GM18520 (cell line): ENCODE data around the gene UMAD1.

Experiments used
- ATAC-seq: cut with Tn5 transposase; IDR thresholded peaks from one replicate; pipeline ENCODE4 v1.9.1; 2021; ENCODE audit not compliant: unreplicated experiment

UMAD1 gene

DNA sequence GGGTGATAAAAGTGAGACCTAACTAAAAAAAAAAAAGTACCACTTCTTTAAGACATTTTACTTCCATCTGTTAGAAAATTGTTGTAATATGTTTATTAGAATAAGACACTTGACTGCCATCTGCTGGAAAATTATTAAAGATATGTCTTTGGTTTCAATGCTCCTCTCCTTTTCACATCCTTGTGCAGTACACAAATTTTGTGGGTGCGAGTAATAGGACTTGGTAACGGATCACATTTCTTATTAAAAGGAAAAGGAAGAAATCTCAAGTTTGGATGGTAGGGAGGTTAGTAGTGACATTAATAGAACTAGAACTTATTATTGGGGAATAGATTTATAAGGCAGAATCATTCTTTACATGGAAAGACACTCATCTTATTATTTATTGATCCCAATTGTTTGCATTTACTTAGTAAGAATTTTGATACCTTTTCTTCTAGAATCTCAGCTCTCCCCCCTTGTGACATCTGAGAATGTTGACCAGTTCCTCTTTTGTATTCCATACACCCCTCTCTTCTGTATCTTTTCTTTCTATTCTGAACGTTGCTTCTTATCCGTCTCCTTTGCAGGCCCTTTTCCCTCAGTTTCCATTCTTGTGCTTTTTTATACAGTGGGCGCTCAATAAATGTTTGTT is 120.9 kb downstream of the UMAD1 start:
- peak; percentile 28 for ATAC-seq

DNA sequence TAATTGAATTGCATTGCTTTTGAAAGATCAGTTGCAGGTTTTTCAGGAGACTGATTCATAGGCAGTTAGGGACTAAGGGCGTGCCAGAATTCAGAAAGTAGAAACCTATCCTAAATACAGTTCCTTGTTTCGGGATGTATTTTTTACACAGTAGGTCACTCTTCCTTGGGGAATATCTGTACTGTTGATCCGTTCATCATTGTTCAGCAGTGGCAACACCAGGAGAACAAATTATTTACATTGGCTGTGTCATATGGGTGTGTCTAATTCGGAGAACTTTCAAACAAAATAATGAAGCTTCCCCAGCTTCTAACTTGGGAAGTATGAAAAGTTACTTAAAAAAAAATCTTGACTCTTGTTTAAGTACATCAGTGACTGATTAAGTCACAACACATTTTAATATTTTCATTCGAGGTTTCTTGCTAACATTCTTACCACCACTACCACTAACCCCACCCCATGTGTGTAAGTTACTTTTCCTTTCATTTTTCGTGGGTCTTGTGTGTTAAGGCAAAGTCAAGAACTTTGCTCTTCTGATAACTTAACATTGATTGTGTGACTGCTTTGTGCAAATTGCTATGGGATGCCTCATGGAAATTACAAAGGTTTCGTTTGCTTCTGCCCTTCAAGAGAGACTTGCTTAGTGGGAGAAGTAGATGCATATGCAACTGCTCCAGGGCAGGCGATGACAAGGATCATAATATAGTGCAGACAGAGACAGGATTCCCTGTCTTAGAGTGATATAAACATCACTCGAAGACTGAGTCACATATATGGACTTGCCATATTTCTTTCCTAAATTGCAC is 121.6 kb downstream of the UMAD1 start:
- ATAC-seq = peak; percentile 40

DNA sequence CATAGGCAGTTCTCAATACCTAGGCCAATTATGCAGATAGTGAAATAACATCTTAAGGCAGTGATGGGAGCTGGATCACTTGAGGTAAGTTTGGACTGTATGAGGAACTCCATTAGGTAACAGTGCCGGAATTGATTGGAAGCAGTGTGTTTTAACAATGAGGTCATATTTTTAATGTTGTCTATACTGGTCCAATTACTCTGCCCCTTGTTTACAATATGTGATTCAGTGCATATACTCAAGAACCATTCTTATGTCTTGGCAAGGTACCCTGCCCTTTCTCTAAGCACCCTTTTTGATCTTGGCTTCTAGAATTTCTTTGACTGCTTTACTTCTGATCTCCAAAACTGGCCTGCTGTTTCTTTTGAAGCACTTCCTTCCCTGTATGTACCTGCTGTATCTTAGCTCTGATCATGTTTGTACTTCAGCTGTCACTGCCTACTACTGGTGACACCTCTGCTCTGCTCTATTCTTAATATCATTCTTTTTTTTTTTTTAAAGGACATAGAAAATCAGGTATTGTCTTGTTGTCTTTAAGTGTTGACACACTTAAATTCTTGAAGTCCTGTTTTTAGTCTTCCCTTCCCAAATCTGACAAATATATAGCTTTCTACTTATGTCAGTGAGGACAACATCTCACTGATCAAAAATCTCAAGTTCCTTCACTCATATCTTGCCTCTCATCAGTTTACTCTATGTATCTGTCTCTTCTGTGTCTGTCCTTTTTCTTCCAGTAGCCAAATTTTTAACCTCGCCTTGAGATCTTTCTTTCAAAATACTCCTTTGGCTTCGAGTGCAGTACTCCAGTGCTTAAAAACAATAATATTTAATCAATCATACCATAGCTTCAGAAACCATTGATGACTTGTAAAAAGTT is 124.2 kb downstream of the UMAD1 start:
- ATAC-seq = no peak

DNA sequence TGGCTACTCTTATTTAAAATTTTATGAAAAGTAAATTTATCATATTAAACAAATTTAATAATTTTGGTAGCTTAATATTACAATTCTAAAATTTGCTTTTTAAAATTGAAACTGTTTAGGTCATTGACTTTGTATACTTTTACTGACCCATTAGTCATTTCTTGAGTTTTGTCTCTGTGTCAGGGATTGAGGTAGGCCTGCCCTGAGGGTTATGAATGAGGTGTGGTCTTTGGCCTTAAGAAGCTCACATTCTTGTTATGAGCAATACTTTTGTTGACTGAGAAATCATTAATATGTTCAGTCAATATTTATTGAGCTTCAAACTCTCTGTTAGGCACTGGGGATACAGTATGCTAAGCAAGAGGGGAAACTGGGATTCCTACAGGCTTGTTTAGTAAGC is 124.9 kb downstream of the UMAD1 start:
- ATAC-seq = peak; percentile 75

DNA sequence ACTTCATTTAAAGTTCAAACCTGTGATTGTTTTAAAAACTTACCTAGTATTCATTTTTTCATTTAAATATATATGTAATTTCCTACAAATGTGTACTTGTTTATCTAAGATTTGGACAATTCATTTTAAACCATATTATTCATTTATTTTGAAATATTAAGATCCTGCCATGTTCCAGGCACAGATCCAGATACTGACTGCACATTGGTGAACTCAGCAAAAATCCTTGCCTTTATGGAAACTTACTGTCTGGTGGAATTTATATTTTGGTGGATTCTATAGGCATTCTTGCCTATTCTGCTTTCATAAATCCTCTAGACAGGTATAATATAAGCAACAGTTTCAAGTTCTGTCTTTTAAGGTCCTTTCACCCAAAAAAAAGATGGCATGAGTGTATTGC is 126.1 kb downstream of the UMAD1 start:
- no peak for ATAC-seq

DNA sequence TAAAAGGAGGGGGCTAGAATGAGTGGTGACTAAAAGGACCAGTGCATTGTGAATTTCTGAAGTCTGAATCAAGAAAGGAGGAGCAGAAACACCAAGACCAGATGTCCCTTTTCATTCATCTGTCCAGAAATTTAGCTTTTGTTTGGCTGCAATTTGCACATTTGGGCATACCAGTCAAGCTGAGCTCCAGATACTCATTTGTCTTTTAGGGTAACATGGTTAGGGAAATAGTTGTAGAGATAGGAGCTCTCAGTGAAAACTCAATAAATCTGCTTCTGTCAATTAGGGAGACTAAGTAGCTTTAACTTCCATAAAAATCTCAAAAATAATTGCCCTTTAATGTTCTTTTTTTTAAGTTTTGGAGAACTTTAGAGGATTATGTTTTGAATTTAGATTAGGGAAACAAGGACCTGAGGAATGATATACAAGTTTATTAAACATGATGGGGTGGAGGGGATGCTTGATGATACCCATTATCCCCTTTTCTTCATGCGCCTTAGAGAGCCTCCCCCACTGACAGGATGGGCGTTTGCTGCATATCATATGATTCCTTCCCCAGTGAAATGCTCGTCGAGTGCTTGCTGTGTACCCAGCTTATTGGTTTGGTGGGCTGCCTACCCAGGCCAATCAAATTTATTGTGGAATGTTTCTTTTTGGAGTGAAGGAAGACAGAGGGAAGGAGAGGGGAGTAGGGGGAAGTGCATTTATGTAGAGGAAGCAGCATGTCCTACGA is 128.6 kb downstream of the UMAD1 start:
- ATAC-seq = no peak

DNA sequence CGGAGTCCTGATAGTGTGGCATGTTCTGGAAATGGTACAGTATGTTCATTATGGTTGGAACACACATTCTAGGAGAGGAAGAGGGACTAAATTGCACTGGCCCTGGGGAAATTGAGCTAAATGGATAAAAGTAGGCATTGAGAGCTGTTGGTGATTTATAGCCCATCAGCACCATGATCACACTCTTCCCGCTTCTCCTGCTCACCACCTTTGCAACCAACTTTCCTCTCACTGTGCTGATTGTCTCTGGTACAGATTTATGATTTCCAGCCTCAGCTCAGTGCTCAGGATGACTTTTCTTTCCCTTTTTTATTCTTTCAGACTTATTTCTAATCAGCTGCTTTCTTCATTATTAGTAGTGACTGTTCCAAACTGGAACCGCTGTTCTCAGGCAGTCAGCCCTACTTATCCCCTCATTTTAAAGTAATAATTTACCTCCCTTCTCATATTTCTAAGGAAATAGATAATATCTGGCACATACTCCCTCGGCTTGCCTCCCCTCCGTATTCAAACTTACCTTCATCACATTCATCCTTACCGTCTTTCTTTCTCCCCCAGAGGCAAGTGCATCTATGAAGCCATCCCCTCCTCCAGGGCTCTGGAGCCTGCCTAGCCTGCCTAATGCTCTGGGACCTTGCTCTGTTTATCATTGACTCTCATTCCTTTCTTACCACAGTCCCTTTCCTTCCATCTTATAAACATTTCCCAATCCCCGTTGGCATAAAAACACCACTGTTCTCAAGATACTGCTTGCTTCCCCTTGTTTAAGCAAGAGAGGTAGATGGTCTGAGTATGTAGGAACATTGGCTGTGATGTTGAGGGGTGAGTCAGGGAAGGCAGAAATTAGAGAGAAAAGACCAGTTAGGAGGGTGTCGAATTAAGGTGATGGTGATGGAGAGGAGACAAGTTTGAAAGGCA is 129.4 kb downstream of the UMAD1 start:
- ATAC-seq = no peak

DNA sequence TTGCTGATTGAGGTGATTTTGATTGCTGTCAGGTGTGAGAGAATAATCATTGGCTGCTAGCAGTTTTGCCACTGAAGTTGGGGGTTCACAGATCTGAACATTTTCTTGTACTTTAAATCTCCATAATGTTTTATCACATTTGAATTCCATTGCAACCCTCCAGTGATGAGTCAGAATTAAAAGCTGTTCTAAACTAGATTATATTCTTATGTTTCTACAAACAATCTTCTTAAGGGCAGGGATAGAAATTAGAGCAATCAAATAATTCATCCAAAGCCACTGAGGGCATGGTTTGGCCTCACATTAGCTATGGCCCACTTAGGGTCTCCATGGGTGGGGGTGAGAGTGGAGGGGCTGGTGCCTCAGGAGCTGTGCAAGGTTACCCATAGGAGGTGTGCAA is 130.9 kb downstream of the UMAD1 start:
- ATAC-seq = no peak

DNA sequence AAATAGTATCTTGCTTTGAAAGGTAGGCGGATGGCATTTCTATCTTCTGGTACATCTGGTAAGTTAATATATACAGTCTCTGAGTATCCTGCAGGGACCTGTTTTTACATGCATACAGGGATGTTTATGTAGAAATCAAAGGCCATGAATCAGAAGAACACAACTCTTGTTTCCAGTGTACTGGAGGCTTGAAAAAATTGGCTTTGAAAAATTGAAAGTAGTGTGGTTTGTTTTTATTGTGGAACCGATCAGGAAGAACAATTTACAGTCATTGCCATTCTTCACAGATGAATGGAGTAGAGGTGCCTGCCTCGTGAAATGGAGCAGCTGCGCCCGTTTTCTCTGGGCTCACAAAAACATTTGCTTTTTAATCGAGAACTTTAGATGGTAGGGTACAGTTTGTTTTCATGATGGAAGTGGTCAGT is 131.9 kb downstream of the UMAD1 start:
- peak; percentile 35 for ATAC-seq

DNA sequence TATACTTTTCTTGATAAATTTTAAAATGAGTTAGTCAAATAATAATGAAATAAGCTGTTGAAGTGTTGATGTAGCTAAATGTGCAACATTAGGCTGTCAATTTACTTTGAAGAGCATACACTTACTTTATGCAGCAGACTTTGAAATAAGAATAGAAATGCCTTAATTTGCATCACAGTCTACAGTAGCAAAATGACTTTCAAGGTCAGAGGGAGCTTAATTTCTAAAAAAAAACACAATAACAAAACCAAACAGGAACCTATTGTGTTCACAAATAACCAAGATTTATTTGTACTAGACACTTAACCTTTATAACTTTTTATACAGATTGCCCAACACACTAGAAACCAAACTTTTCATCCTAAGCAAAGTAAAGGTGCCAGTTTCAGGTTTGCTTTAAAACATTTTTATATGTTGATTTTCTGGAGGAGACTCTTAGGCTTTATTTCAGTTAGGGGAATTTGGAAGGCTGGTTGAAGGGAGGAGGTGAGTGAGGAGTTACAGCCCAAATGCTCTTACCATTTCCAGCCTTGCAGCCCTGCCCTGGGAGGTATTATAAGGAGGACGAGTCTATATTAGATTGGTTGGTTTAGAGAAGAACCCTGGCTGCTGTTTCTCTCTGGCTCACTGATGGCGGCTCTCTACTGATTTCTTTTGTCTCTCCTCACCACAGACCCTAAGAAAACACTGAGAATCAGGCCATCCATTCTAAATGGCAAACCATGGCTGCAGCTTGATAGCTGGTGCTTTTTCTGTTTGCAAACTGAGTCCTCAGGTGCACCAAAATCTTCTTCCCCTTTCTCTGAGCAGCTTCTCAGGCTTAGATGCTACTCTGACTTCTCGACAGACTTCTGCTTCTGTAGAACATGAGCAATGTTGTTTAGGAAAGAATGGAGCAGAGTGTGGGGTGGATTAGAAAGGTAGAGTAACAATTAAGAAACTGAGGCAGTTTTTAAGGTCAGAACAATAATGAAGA is 133.1 kb downstream of the UMAD1 start:
- ATAC-seq = peak; percentile 43

DNA sequence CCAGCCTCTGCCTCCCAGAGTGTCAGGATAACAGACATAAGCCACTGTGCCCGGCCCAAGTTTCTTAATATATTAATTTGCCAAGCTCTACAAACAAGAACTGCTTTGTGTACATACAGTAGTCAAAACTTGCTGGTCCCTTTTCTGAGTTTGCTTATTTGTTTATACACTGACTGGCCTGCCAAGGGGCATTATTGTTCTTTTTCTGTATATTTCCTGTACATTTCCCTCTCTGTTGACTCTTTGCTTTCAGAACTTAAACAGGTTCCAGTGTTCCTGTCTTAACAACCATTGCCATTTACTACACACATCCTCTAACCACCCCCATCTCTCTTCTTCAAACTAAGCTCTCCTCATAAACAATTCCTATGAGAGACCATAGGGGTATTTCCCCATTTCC is 139.3 kb downstream of the UMAD1 start:
- ATAC-seq = no peak

DNA sequence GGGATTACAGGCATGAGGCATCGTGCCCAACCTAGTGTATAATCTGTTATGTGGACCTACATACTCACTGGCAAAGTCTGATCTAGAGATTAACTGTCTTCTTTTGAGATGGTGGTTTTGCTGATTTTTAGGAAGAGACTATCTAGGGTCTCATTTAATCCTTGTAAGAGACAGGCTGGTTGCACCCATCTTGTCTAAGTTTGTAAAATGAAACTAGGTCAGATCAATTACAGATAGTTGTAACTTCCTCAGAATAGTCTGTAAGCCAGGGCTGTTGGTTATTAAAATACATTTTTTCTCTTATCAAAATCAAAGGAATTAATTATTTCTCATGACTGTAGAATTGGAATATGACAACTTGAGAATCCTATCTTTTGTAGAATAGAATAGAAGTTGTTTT is 142.4 kb downstream of the UMAD1 start:
- ATAC-seq = no peak

DNA sequence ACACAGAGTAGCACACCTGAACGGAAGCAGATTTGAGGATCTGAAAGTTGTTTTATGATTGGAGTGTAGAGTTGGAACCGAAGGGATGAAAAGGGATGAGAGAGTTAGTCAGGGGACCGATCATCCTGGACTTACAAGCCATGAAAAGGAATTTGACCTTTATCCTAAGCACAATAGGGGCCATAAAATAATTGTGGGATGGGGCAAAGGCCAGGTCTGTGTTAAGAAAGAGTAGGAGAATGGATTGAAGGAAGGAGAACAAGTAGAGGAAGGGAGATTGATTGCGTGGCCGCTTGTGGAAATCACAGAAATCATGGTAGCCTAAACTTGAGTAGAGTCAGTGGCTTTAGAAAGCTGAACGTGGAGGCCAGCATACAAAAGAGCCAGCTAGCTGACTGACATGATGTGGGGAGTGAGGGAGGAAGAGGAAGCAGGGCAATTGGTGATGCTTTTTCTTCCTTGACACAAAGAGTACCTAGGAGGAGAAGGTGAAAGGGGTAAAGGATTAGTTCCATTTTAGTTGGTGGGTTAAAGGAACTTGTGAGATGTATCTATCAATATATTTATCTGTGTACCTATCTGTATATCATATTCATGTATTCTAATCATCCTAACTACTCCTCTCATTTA is 144.9 kb downstream of the UMAD1 start:
- no peak for ATAC-seq

DNA sequence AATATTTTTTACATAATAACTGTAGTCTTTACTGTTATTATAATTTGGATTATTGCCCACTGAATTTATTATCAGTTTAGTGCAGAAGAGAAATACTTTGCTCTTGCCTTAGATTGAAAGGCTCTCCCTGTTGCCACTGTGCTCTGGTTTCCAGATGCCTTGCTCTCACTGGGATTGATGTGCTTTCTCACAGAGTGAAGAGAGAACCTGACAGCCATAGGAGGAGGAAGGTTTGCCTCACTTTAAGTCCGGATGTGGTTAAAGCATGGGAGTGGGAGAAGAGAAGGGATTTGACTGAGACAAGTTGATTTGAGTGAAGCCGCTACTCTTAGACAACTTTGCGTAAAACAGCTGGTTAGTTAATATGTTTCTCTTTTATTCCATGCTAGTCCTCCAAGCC is 146.0 kb downstream of the UMAD1 start:
- ATAC-seq = no peak

DNA sequence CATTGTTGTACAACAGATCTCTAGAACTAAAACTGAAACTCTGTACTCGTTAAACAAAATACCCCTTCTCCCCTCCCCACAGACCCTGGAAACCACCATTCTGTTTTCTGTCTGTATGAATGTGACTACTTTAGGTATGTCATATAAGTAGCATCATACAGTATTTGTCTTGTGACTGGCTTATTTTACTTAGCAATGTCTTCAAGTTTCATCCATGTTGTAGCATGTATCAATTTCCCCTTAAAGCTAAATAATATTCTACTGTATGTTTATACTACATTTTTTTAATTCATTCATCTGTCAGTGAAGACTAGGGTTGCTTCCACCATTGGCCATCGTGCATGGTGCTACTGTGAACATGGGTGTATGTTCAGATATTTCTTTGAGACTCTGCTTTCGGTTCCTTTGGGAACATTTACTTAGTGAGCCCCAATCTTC is 149.0 kb downstream of the UMAD1 start:
- ATAC-seq = peak; percentile 82

DNA sequence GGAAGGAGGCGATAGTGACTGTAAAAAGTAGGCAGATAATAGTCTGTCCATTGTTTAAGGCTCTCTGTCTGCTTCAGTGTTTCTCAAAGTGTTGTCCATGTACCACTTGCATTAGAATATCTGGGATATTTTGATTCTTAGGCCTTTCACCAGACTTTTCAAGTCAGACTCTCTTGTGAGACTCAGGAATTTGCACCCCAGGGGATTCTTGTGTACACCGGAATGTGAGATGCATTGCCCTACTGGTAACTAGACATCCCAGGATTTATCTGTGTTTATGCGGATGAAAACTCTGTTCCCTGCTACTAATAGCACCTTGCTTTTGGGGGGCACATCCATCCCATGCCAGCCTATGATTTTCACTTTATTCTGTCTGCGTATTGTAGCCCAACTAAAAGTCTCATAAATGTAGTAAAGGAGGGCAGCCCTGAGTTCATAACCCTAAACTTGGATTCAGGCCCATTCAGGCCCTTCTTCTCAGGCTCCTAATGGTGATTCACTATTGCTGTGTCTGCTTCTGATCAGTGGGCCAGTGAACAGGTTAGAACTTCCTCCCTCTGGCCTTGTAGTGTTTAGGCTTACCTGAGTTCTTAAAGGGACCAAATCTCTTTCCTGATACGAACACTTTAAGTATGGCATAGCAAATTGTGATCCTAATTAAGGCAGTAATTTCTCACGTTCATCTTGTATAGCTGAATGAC is 149.6 kb downstream of the UMAD1 start:
- no peak for ATAC-seq

DNA sequence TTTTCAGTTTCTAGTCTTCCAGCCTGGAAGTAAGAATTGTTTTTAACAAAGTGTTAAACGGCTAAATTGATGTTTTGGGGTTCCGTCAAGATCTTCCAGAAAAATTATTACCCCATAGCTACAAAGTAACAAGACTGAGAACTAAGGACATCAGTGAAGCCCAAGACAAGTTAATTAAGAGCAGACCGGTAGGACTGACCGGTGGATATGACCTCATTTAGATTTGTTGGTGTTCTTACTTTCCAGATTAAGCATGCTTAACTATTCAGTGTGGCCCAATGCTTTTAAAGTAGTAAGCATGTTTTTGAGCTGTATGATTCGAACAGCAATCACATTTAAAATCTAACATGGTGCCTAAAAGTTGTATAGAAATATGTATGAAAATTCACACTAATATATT is 151.0 kb downstream of the UMAD1 start:
- ATAC-seq = no peak

DNA sequence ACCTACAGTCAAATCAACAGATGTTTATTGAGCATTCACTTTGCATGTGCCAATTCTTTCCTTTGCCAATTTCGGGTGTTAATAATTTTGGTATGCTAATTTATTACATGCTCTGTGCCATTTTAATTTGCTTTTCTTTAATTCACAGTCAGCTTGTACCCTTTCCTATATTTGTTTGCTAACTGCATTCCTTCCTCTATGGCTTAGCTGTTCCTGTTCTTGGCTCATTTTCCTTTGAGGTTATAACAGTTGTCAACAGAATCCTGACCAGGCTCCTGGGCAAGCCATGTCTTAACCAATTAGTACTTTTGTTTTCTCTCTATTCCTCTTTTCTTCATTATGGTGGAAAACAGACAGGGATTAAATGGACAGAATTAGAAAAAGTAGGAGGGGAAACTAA is 151.5 kb downstream of the UMAD1 start:
- ATAC-seq = no peak
